K562 (cell line): Measurements from ENCODE around the gene STIM1. TPM values are rescaled to one million over a fixed set of nuclear protein-coding genes. Genes with fewer than 3 reads are reported as not detected.
A peak's percentile ranks its signal among the peaks of the same experiment; 100 is the strongest.

ENCODE experiments used
- ARNT ChIP-seq, 2 experiments: fragments of 450-650 bp; IDR thresholded peaks; 2 replicates each; pipeline ENCODE4 v1.6.1; 2016; ENCODE audit warnings: mild to moderate bottlenecking in 1 of 2
- ATF1 ChIP-seq, 2 experiments: fragments of 450-650 bp in 1 of 2; IDR thresholded peaks; 2 replicates each; pipeline ENCODE4 v1.6.1; 2016; ENCODE audit warnings: missing compliant biosample characterization in 1 of 2, missing genetic modification characterization in 1 of 2
- BDP1 ChIP-seq: IDR thresholded peaks from 3 replicates; pipeline ENCODE4 v1.6.1; 2011; ENCODE audit not compliant: insufficient read length, insufficient read depth
- BRD4 ChIP-seq: fragments of 200-600 bp; sonication (generic); IDR thresholded peaks from 2 replicates; pipeline ENCODE4 v1.6.1; 2017; ENCODE audit warnings: inconsistent platforms
- BRD9 ChIP-seq: fragments of 450-650 bp; IDR thresholded peaks from 2 replicates; pipeline ENCODE4 v1.6.1; 2018; ENCODE audit warnings: low read depth; ENCODE audit not compliant: partially characterized antibody
- C11orf30 ChIP-seq: fragments of 450-650 bp; IDR thresholded peaks from 2 replicates; pipeline ENCODE4 v1.6.1; 2016; ENCODE audit warnings: low read depth, mild to moderate bottlenecking
- DDX20 ChIP-seq: fragments of 450-650 bp; IDR thresholded peaks from 2 replicates; pipeline ENCODE4 v1.6.1; 2016; ENCODE audit warnings: missing genetic modification characterization, low read depth, mild to moderate bottlenecking, missing compliant biosample characterization, moderate library complexity
- E2F1 ChIP-seq: sonication (generic); formaldehyde crosslinking; IDR thresholded peaks from 2 replicates; pipeline ENCODE4 v1.8.1; 2023; ENCODE audit warnings: mild to moderate bottlenecking, missing genetic modification reagents, moderate library complexity
- EP300 ChIP-seq: IDR thresholded peaks from 2 replicates; pipeline ENCODE4 v1.6.1; 2012; ENCODE audit warnings: low read length, improper control_type of control experiment
- FOXM1 ChIP-seq, 2 experiments: fragments of 450-650 bp in 1 of 2; sonication (generic) in 1 of 2; formaldehyde crosslinking in 1 of 2; IDR thresholded peaks; 2 replicates each; pipeline versions ENCODE4 v1.6.1 to v1.9.0; 2017 to 2022; ENCODE audit warnings: low read depth in 2 of 2, mild to moderate bottlenecking in 2 of 2, missing genetic modification reagents in 1 of 2, moderate library complexity in 1 of 2
- GTF2F1 ChIP-seq: IDR thresholded peaks from 2 replicates; pipeline ENCODE4 v1.6.1; 2011; ENCODE audit warnings: low read depth, low read length, improper control_type of control experiment
- HMGN3 ChIP-seq: IDR thresholded peaks from 2 replicates; pipeline ENCODE4 v1.6.1; 2011; ENCODE audit warnings: borderline replicate concordance, low read depth, mild to moderate bottlenecking, mixed read lengths, low read length; ENCODE audit not compliant: insufficient read length; ENCODE audit errors: extremely low read depth
- KDM1A ChIP-seq, 2 experiments: fragments of 450-650 bp; IDR thresholded peaks; 2 replicates each; pipeline ENCODE4 v1.6.1; 2016; ENCODE audit warnings: mild to moderate bottlenecking in 2 of 2
- MBD2 ChIP-seq: sonication (generic); IDR thresholded peaks from 2 replicates; pipeline ENCODE4 v1.6.1; 2016; ENCODE audit warnings: low read depth, borderline replicate concordance
- MYBL2 ChIP-seq, 2 experiments: fragments of 450-650 bp in 1 of 2; sonication (generic) in 1 of 2; formaldehyde crosslinking in 1 of 2; IDR thresholded peaks; 2 replicates each; pipeline versions ENCODE4 v1.6.1 to v1.8.1; 2017 to 2022; ENCODE audit warnings: borderline replicate concordance in 1 of 2, inconsistent platforms in 1 of 2, low read depth in 1 of 2, mild to moderate bottlenecking in 1 of 2, missing genetic modification reagents in 1 of 2, moderate library complexity in 1 of 2
- NBN ChIP-seq: fragments of 450-650 bp; IDR thresholded peaks from 2 replicates; pipeline ENCODE4 v1.6.1; 2016; ENCODE audit warnings: low read depth, mild to moderate bottlenecking
- NR2C1 ChIP-seq, 2 experiments: fragments of 450-650 bp; IDR thresholded peaks; 2 replicates each; pipeline ENCODE4 v1.6.1; 2017; ENCODE audit warnings: mild to moderate bottlenecking in 2 of 2, antibody characterized with exemption in 1 of 2, inconsistent platforms in 1 of 2, missing compliant biosample characterization in 1 of 2, missing genetic modification characterization in 1 of 2
- PTTG1 ChIP-seq: fragments of 450-650 bp; IDR thresholded peaks from 2 replicates; pipeline ENCODE4 v1.6.1; 2016; ENCODE audit warnings: low read depth, mild to moderate bottlenecking, missing genetic modification characterization, missing compliant biosample characterization
- RCOR1 ChIP-seq, 2 experiments: IDR thresholded peaks; 2 replicates each; pipeline ENCODE4 v1.6.1; 2012; ENCODE audit warnings: low read depth in 2 of 2, low read length in 2 of 2, borderline replicate concordance in 1 of 2, improper control_type of control experiment in 1 of 2
- SMARCC2 ChIP-seq: fragments of 450-650 bp; IDR thresholded peaks from 2 replicates; pipeline ENCODE4 v1.6.1; 2017; ENCODE audit warnings: antibody characterized with exemption, moderate library complexity, mild to moderate bottlenecking, low read depth
- TAL1 ChIP-seq: fragments of 450-650 bp; IDR thresholded peaks from 2 replicates; pipeline ENCODE4 v1.6.1; 2016; ENCODE audit warnings: mild to moderate bottlenecking
- TEAD1 ChIP-seq, 2 experiments: fragments of 450-650 bp in 1 of 2; sonication (generic) in 1 of 2; formaldehyde crosslinking; IDR thresholded peaks; 2 replicates each; pipeline versions ENCODE4 v1.4.0 to v1.8.0; 2020 to 2022; ENCODE audit warnings: mild to moderate bottlenecking in 2 of 2, missing genetic modification reagents in 1 of 2
- ZKSCAN8 ChIP-seq: fragments of 200-800 bp; sonication (Bioruptor generic); IDR thresholded peaks from 2 replicates; pipeline ENCODE4 v1.6.1; 2016; ENCODE audit warnings: missing genetic modification characterization, missing compliant biosample characterization
- ZNF224 ChIP-seq: sonication (generic); formaldehyde crosslinking; IDR thresholded peaks from 2 replicates; pipeline ENCODE4 v1.8.0; 2022; ENCODE audit warnings: mild to moderate bottlenecking, missing genetic modification reagents
- ZNF24 ChIP-seq: fragments of 450-650 bp; IDR thresholded peaks from 2 replicates; pipeline ENCODE4 v1.6.1; 2016
- ZNF644 ChIP-seq: fragments of 200-800 bp; sonication (Bioruptor generic); IDR thresholded peaks from 2 replicates; pipeline ENCODE4 v1.6.1; 2016; ENCODE audit warnings: low read depth, missing genetic modification characterization, missing compliant biosample characterization
- polyA plus RNA-seq, 8 experiments: library from polyadenylated mRNA; depleted of rRNA in 4 of 8; stranded (reverse) in 5 of 8; unstranded in 3 of 8; fragments of >200 nt; fragmentation: Nextera tagmentation in 2 of 8; fragmentation: Illumina TruSeq in 1 of 8; extraction: Ambion mirVana in 2 of 8; extraction: Trizol in 1 of 8; gene quantifications; 2 replicates each; pipeline versions ENCODE4 v1.2.1 to v1.2.3, GENCODE V29; 2011 to 2014; ENCODE audit warnings: inconsistent platforms in 1 of 8, missing spikeins in 1 of 8
- total RNA-seq, 7 experiments: library from RNA; depleted of rRNA in 6 of 7; stranded (reverse); fragments of >200 nt in 6 of 7; fragmentation: Illumina TruSeq in 2 of 7; extraction: Trizol in 2 of 7; gene quantifications; 2 replicates each; pipeline versions ENCODE4 v1.2.1 to v1.2.3, GENCODE V29; 2011 to 2021; ENCODE audit warnings: low replicate concordance in 1 of 7
- TF ChIP-seq, protein P1 (sequence below): fragments of 450-650 bp; IDR thresholded peaks from 2 replicates; pipeline ENCODE4 v1.6.1; 2016

Gene STIM1
- total and polyA plus RNA-seq, 9 of the 15 experiments (the other 6 are each of a cell fraction or from before 2014, with no cell fraction given): 7.7 to 50.5 (median 22.5) TPM

- TF ChIP-seq, protein P1, sequence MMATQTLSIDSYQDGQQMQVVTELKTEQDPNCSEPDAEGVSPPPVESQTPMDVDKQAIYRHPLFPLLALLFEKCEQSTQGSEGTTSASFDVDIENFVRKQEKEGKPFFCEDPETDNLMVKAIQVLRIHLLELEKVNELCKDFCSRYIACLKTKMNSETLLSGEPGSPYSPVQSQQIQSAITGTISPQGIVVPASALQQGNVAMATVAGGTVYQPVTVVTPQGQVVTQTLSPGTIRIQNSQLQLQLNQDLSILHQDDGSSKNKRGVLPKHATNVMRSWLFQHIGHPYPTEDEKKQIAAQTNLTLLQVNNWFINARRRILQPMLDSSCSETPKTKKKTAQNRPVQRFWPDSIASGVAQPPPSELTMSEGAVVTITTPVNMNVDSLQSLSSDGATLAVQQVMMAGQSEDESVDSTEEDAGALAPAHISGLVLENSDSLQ: peak; percentile 92
- no peak for TF ChIP-seq KDM1A (IDR thresholded peaks at IDR 0.05)
- TF ChIP-seq HMGN3: no peak
- TF ChIP-seq EP300: peak; percentile 64; the same call in 1 of the 2 replicates
- peak; percentile 56; the same call in 1 of the 2 replicates for TF ChIP-seq SMARCC2
- peak in 1 of 2 experiments; percentile 44; a peak in 1 of 4 replicates for TF ChIP-seq RCOR1 (IDR thresholded peaks at IDR 0.05; ENCODE audit: borderline replicate concordance in 1 of 2, low read depth in 2 of 2, low read length in 2 of 2)
- no peak for TF ChIP-seq DDX20
- no peak for TF ChIP-seq ATF1 (CRISPR knock-in tag; IDR thresholded peaks at IDR 0.05)
- TF ChIP-seq ATF1 (tag; IDR thresholded peaks at IDR 0.05): peak; percentile 49; the same call in 1 of the 2 replicates
- TF ChIP-seq MYBL2 (IDR thresholded peaks at IDR 0.05; ENCODE audit: low read depth): no peak
- no peak for TF ChIP-seq MYBL2 (CRISPR knock-in tag; IDR thresholded peaks at IDR 0.05; ENCODE audit: borderline replicate concordance)
- TF ChIP-seq FOXM1 (IDR thresholded peaks at IDR 0.05; ENCODE audit: low read depth): peak; percentile 23; the same call in 1 of the 2 replicates
- no peak for TF ChIP-seq FOXM1 (CRISPR knock-in tag; IDR thresholded peaks at IDR 0.05; ENCODE audit: low read depth)
- peak; percentile 47; the same call in 1 of the 2 replicates for TF ChIP-seq NBN
- TF ChIP-seq TAL1: no peak
- TF ChIP-seq TEAD1 (CRISPR knock-in tag; IDR thresholded peaks at IDR 0.05): no peak
- TF ChIP-seq ZNF644 (tag): no peak
- no peak for TF ChIP-seq ARNT (IDR thresholded peaks at IDR 0.05)
- TF ChIP-seq ZNF24: no peak
- 0 out of 2 replicates have a peak, but pooled peaks have one; percentile 49 for TF ChIP-seq ZKSCAN8
- TF ChIP-seq ZNF224 (CRISPR knock-in tag): no peak
- TF ChIP-seq GTF2F1: no peak
- no peak for TF ChIP-seq BRD9
- TF ChIP-seq BRD4: no peak
- no peak for TF ChIP-seq PTTG1
- TF ChIP-seq MBD2: no peak
- TF ChIP-seq E2F1 (CRISPR knock-in tag): no peak
- TF ChIP-seq BDP1: no peak
- peak; percentile 50; the same call in 1 of the 2 replicates for TF ChIP-seq C11orf30
- TF ChIP-seq NR2C1 (IDR thresholded peaks at IDR 0.05): no peak
- no peak for TF ChIP-seq NR2C1 (tag; IDR thresholded peaks at IDR 0.05)
Measured at GRCh38 chr11:3995949-3996554, 140.6 kb downstream of the STIM1 start (continued).
